ENCODE measurements around the gene ORM2. TPM values are rescaled to one million over a fixed set of nuclear protein-coding genes. Genes with fewer than 3 reads are reported as not detected.

Gene ORM2
- total RNA-seq, 1 experiment from 2014 or later: 46.0 TPM

DNA sequence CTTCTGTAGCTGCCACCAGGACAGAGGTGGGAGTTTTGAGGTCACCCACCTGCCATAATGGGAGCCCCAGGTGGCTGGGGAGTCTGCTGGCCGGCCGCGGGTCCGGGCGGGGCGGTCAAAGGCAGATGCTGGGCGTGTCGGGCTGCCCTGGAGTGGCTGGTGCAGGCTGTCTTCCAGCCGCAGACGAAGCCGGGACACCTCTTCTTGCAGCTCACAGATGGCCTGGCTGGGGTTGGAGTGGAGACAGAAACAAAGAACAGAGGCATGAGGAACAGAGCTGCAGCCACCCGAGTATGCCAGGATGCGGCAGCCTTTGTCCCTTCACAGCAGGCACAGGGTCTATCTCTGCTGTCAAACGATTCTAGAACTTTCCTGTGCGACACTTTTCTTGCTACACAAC is 18.0 kb downstream of the ORM2 start:
- TF ChIP-seq, protein P1, sequence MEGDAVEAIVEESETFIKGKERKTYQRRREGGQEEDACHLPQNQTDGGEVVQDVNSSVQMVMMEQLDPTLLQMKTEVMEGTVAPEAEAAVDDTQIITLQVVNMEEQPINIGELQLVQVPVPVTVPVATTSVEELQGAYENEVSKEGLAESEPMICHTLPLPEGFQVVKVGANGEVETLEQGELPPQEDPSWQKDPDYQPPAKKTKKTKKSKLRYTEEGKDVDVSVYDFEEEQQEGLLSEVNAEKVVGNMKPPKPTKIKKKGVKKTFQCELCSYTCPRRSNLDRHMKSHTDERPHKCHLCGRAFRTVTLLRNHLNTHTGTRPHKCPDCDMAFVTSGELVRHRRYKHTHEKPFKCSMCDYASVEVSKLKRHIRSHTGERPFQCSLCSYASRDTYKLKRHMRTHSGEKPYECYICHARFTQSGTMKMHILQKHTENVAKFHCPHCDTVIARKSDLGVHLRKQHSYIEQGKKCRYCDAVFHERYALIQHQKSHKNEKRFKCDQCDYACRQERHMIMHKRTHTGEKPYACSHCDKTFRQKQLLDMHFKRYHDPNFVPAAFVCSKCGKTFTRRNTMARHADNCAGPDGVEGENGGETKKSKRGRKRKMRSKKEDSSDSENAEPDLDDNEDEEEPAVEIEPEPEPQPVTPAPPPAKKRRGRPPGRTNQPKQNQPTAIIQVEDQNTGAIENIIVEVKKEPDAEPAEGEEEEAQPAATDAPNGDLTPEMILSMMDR (IDR thresholded peaks at IDR 0.05; ENCODE audit: insufficient read depth in 1 of 2, low read depth in 1 of 2, low read length in 1 of 2, severe bottlenecking in 1 of 2, unreplicated experiment in 1 of 2): no peak
- Mint-ChIP-seq H3K9me3 (ENCODE audit: unreplicated experiment) (no peaks in the 10 kb centered on the region), H3K4me1 (ENCODE audit: low read depth, unreplicated experiment) (peaks cover 15% of the 10 kb centered on the region), H3K4me3 (ENCODE audit: unreplicated experiment) (no peak overlapping the region), H3K27me3 (ENCODE audit: insufficient read depth, unreplicated experiment) (no peaks in the 10 kb centered on the region), H3K36me3 (ENCODE audit: insufficient read depth, unreplicated experiment) (peaks cover 40% of the 10 kb centered on the region), H3K27ac (ENCODE audit: unreplicated experiment) (no peak overlapping the region)
- intact Hi-C loops (cut with micrococcal nuclease; ENCODE audit: unreplicated experiment): loop anchor here (2.0 kb wide), 1 partner anchor 49 kb away; no protein-coding TSS in a partner anchor
- H3K36me3 ChIP-seq (ENCODE audit: control insufficient read depth, insufficient read depth, low read length): peaks cover 2% of the 10 kb centered on the region; the same call in 1 of the 2 replicates
- ChIA-PET POLR2A (no interaction called here), CTCF (no interaction called here)
- no peaks in the 10 kb centered on the region for H3K9me3 ChIP-seq
- peaks cover 17% of the 10 kb centered on the region for H3K4me1 ChIP-seq
- no peak for DNase-seq
- no peak overlapping the region for H3K4me3 ChIP-seq (ENCODE audit: low read depth, low read length)
- BruUV-seq (replicated peaks): no TSS peak
- H3K27me3 ChIP-seq (replicated peaks; ENCODE audit: control insufficient read depth, insufficient read depth, low read length): no peaks in the 10 kb centered on the region

- no peaks in the 10 kb centered on the region for H3K9me3 ChIP-seq
- Mint-ChIP-seq H3K4me3 (ENCODE audit: unreplicated experiment) (no peak overlapping the region), H3K4me1 (ENCODE audit: low read depth, unreplicated experiment) (peaks cover 15% of the 10 kb centered on the region), H3K36me3 (ENCODE audit: insufficient read depth, unreplicated experiment) (peaks cover 40% of the 10 kb centered on the region), H3K9me3 (ENCODE audit: unreplicated experiment) (no peaks in the 10 kb centered on the region), H3K27ac (ENCODE audit: unreplicated experiment) (peak overlapping the region; percentile 69), H3K27me3 (ENCODE audit: insufficient read depth, unreplicated experiment) (no peaks in the 10 kb centered on the region)
- H3K36me3 ChIP-seq (ENCODE audit: control insufficient read depth, insufficient read depth, low read length): peaks cover 2% of the 10 kb centered on the region; the same call in 1 of the 2 replicates
- H3K4me1 ChIP-seq: peaks cover 17% of the 10 kb centered on the region
- no peaks in the 10 kb centered on the region for H3K27me3 ChIP-seq (replicated peaks; ENCODE audit: control insufficient read depth, insufficient read depth, low read length)
- DNase-seq: no peak
- intact Hi-C loops (cut with micrococcal nuclease; ENCODE audit: unreplicated experiment): loop anchor here (2.0 kb wide), 1 partner anchor 48 kb away; no protein-coding TSS in a partner anchor
- ChIA-PET CTCF (interaction anchor here (0.9 kb wide), 1 partner anchor 266 kb away, joined by 3 read pairs; no protein-coding TSS in a partner anchor), POLR2A (no interaction called here)
- TSS peak; percentile 14 for BruUV-seq (replicated peaks)
- H3K4me3 ChIP-seq (ENCODE audit: low read depth, low read length): no peak overlapping the region
- TF ChIP-seq, protein P1 (IDR thresholded peaks at IDR 0.05; ENCODE audit: insufficient read depth in 1 of 2, low read depth in 1 of 2, low read length in 1 of 2, severe bottlenecking in 1 of 2, unreplicated experiment in 1 of 2): no peak
These were observed 18.7 kb downstream of the ORM2 start for GRCh38 chr9:114348261-114348905.

DNA sequence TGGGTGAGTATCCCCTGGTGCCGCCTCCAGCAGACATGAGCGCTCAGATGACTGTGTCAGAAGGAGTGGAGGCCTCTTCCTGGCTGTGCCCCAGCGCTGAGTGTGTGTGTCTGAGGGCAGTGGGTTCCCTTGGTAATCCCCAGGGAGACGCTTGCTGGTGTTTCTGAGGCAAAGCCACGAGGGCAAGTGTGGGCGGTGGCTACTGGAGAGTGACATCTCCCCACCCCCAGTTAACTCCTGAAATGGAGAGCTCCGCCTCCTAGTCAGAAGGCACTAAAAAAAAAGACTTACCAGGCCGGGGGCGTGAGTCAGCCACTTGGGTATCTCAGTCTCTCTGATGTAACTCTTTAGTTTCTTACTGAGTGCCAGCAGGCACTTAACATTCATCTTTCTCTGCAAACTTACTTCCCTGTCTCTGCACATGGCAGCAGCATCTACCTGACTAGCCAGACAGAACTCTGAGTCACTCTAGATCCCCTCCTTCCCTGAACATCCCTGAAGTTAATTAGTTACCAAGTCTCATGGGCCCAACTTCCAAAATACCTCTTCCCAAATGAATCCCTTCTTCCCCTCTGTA is 19.3 kb downstream of the ORM2 start:
- Mint-ChIP-seq H3K27me3 (ENCODE audit: insufficient read depth, unreplicated experiment) (no peaks in the 10 kb centered on the region), H3K27ac (ENCODE audit: unreplicated experiment) (peak overlapping the region; percentile 69), H3K9me3 (ENCODE audit: unreplicated experiment) (no peaks in the 10 kb centered on the region), H3K36me3 (ENCODE audit: insufficient read depth, unreplicated experiment) (peaks cover 40% of the 10 kb centered on the region), H3K4me3 (ENCODE audit: unreplicated experiment) (peak overlapping the region; percentile 0), H3K4me1 (ENCODE audit: low read depth, unreplicated experiment) (peaks cover 15% of the 10 kb centered on the region)
- TF ChIP-seq, protein P1 (IDR thresholded peaks at IDR 0.05; ENCODE audit: insufficient read depth in 1 of 2, low read depth in 1 of 2, low read length in 1 of 2, severe bottlenecking in 1 of 2, unreplicated experiment in 1 of 2): no peak
- DNase-seq: peak; percentile 80 to 81
- H3K9me3 ChIP-seq: no peaks in the 10 kb centered on the region
- peaks cover 2% of the 10 kb centered on the region; the same call in 1 of the 2 replicates for H3K36me3 ChIP-seq (ENCODE audit: control insufficient read depth, insufficient read depth, low read length)
- no peaks in the 10 kb centered on the region for H3K27me3 ChIP-seq (replicated peaks; ENCODE audit: control insufficient read depth, insufficient read depth, low read length)
- POLR2A ChIA-PET: no interaction called here
- CTCF ChIA-PET: interaction anchor here (0.9 kb wide), 1 partner anchor 267 kb away, joined by 3 read pairs; no protein-coding TSS in a partner anchor
- no peak overlapping the region for H3K4me3 ChIP-seq (ENCODE audit: low read depth, low read length)
- H3K4me1 ChIP-seq: peaks cover 17% of the 10 kb centered on the region
- intact Hi-C loops (cut with micrococcal nuclease; ENCODE audit: unreplicated experiment): loop anchor here (2.0 kb wide), 1 partner anchor 48 kb away; no protein-coding TSS in a partner anchor
- no TSS peak for BruUV-seq (replicated peaks)

Data from Caco-2 (cell line).